ENCODE results near the gene PRUNE2. TPM values are rescaled to one million over a fixed set of nuclear protein-coding genes. Genes with fewer than 3 reads are reported as not detected.

PRUNE2 gene
- polyA plus RNA-seq, 1 donor (not counting 4 experiments of a cell fraction or from before 2014, with no cell fraction given) = 0.41 TPM

GRCh38 chr9:76613974-76614373 lies 291.9 kb downstream of the PRUNE2 start:
- no peaks in the 10 kb centered on the region for H3K9me3 ChIP-seq (ENCODE audit: control insufficient read depth, low read depth, low read length)
- no peaks in the 10 kb centered on the region for H3K27me3 ChIP-seq (ENCODE audit: control insufficient read depth, extremely low read depth, insufficient read depth, low read length)
- DNase-seq (ENCODE audit: low read depth, low spot score) = no peak
- no peak overlapping the region for H3K4me2 ChIP-seq (ENCODE audit: control insufficient read depth, extremely low read depth, insufficient read depth, low read depth, low read length)
- no peak for FAIRE-seq
- H2AFZ ChIP-seq (ENCODE audit: control insufficient read depth, low read length) = no peak overlapping the region
- no peaks in the 10 kb centered on the region for H3K79me2 ChIP-seq (ENCODE audit: control insufficient read depth, insufficient read depth, low read length)
- no peaks in the 10 kb centered on the region for H3K36me3 ChIP-seq (ENCODE audit: control insufficient read depth in 2 of 2, extremely low read depth in 1 of 2, insufficient read depth in 2 of 2, low read length in 2 of 2)
- no peak overlapping the region for H3K4me3 ChIP-seq (ENCODE audit: control insufficient read depth in 2 of 3, extremely low read depth in 1 of 3, insufficient read depth in 2 of 3, low read depth in 1 of 3, low read length in 3 of 3)
- H3K27ac ChIP-seq (ENCODE audit: control insufficient read depth, insufficient read depth, low read length) = no peak overlapping the region
- no peaks in the 10 kb centered on the region for H3K9me1 ChIP-seq (ENCODE audit: control insufficient read depth, extremely low read depth, insufficient read depth, low read length)
- no peaks in the 10 kb centered on the region for H4K20me1 ChIP-seq (ENCODE audit: control insufficient read depth, extremely low read depth, insufficient read depth, low read length)
- TF ChIP-seq CTCF (optimal IDR thresholded peaks at IDR 0.05 in 1 of 3, IDR thresholded peaks at IDR 0.05 in 1 of 3, conservative IDR thresholded peaks at IDR 0.05 in 1 of 3; ENCODE audit: extremely low read depth in 1 of 3, insufficient read depth in 2 of 3, low read length in 3 of 3) (no peak), EZH2 (IDR thresholded peaks at IDR 0.05; ENCODE audit: low read length) (no peak)
- no peak overlapping the region for H3K9ac ChIP-seq (ENCODE audit: control insufficient read depth, extremely low read depth, insufficient read depth, low read length)
- dilution Hi-C loops (cut with MboI; ENCODE audit: extremely low pct_ligation_motif_present, low sequenced_read_pairs) = no loop called here
- no peaks in the 10 kb centered on the region for H3K4me1 ChIP-seq (ENCODE audit: control insufficient read depth, extremely low read depth, insufficient read depth, low read length)

- no peaks in the 10 kb centered on the region for H3K79me2 ChIP-seq (ENCODE audit: control insufficient read depth, insufficient read depth, low read length)
- H3K9ac ChIP-seq (ENCODE audit: control insufficient read depth, extremely low read depth, insufficient read depth, low read length) = no peak overlapping the region
- H3K4me3 ChIP-seq (ENCODE audit: control insufficient read depth in 2 of 3, extremely low read depth in 1 of 3, insufficient read depth in 2 of 3, low read depth in 1 of 3, low read length in 3 of 3) = no peak overlapping the region
- H3K4me2 ChIP-seq (ENCODE audit: control insufficient read depth, extremely low read depth, insufficient read depth, low read depth, low read length) = no peak overlapping the region
- DNase-seq (ENCODE audit: low read depth, low spot score) = no peak
- TF ChIP-seq CTCF (optimal IDR thresholded peaks at IDR 0.05 in 1 of 3, IDR thresholded peaks at IDR 0.05 in 1 of 3, conservative IDR thresholded peaks at IDR 0.05 in 1 of 3; ENCODE audit: extremely low read depth in 1 of 3, insufficient read depth in 2 of 3, low read length in 3 of 3) = no peak
- H3K4me1 ChIP-seq (ENCODE audit: control insufficient read depth, extremely low read depth, insufficient read depth, low read length) = no peaks in the 10 kb centered on the region
- no peak overlapping the region for H2AFZ ChIP-seq (ENCODE audit: control insufficient read depth, low read length)
- FAIRE-seq = no peak
- no peaks in the 10 kb centered on the region for H4K20me1 ChIP-seq (ENCODE audit: control insufficient read depth, extremely low read depth, insufficient read depth, low read length)
- H3K9me1 ChIP-seq (ENCODE audit: control insufficient read depth, extremely low read depth, insufficient read depth, low read length) = no peaks in the 10 kb centered on the region
- no peaks in the 10 kb centered on the region for H3K36me3 ChIP-seq (ENCODE audit: control insufficient read depth in 2 of 2, extremely low read depth in 1 of 2, insufficient read depth in 2 of 2, low read length in 2 of 2)
- dilution Hi-C loops (cut with MboI; ENCODE audit: extremely low pct_ligation_motif_present, low sequenced_read_pairs) = no loop called here
- no peak overlapping the region for H3K27ac ChIP-seq (ENCODE audit: control insufficient read depth, insufficient read depth, low read length)
- no peaks in the 10 kb centered on the region for H3K27me3 ChIP-seq (ENCODE audit: control insufficient read depth, extremely low read depth, insufficient read depth, low read length)
- no peaks in the 10 kb centered on the region for H3K9me3 ChIP-seq (ENCODE audit: control insufficient read depth, low read depth, low read length)
Observed at GRCh38 chr9:76613150-76613781, 292.6 kb downstream of the PRUNE2 start.

All from keratinocyte (primary cell).